ENCODE data around the gene ARL5B. TPM values are rescaled to one million over a fixed set of nuclear protein-coding genes. Genes with fewer than 3 reads are reported as not detected.

Gene ARL5B
- total RNA-seq, 4 donors from 2014 or later = 9.1 to 24.0 (median 15.2) TPM

DNA sequence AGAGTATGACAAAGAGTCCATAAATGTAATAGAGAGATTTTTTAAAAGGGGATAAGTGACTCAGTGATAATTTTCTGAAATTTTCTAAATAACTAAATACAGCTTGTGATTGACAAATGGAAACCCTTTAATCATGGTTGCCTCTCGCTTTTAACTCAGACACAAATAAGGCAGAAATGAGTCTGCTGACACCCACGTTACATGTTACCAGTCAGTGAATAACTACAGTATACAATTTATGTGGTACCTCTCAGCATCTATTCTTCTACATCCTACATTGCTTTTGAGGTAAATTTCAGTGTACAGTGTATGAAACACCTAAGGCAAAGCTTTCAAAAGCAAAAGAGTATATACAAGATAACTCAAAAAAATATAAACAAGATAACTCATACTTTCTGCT lies 12.1 kb upstream of the ARL5B start:
- H3K4me1 ChIP-seq = peaks cover 0 to 16% (median 0%) of the 10 kb centered on the region in 4 donors
- H3K4me3 ChIP-seq = no peak overlapping the region
- TF ChIP-seq, protein P1, sequence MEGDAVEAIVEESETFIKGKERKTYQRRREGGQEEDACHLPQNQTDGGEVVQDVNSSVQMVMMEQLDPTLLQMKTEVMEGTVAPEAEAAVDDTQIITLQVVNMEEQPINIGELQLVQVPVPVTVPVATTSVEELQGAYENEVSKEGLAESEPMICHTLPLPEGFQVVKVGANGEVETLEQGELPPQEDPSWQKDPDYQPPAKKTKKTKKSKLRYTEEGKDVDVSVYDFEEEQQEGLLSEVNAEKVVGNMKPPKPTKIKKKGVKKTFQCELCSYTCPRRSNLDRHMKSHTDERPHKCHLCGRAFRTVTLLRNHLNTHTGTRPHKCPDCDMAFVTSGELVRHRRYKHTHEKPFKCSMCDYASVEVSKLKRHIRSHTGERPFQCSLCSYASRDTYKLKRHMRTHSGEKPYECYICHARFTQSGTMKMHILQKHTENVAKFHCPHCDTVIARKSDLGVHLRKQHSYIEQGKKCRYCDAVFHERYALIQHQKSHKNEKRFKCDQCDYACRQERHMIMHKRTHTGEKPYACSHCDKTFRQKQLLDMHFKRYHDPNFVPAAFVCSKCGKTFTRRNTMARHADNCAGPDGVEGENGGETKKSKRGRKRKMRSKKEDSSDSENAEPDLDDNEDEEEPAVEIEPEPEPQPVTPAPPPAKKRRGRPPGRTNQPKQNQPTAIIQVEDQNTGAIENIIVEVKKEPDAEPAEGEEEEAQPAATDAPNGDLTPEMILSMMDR (IDR thresholded peaks at IDR 0.05) = no peak
- TF ChIP-seq POLR2A (IDR thresholded peaks at IDR 0.05) = no peak
- DNase-seq = no peak
- no peak overlapping the region for H3K27ac ChIP-seq
- no peaks in the 10 kb centered on the region for H3K27me3 ChIP-seq
- no peaks in the 10 kb centered on the region for H3K9me3 ChIP-seq
- no peaks in the 10 kb centered on the region for H3K36me3 ChIP-seq

DNA sequence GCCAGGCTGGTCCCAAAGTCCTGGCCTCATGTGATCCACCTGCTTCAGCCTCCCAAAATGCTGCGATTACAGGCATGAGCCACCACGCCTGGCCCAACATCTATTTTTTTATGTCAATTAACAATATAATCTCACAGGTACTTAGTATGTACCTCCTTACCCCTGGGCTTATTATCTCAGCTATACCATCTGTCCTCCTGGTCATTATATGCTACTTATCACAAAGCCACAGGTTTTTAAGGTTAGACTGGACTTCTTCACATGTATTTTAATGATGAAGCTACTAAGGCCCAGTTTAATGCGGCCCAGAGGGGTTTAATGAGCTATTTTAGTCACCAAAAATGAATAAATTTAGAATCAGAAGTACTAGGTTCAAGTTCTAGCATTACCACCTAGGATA lies 11.3 kb upstream of the ARL5B start:
- TF ChIP-seq, protein P1 (IDR thresholded peaks at IDR 0.05) = no peak
- no peak for TF ChIP-seq POLR2A (IDR thresholded peaks at IDR 0.05)
- H3K4me3 ChIP-seq = no peak overlapping the region
- no peak overlapping the region for H3K27ac ChIP-seq
- H3K27me3 ChIP-seq = no peaks in the 10 kb centered on the region
- H3K4me1 ChIP-seq = peaks cover 0 to 16% (median 0%) of the 10 kb centered on the region in 4 donors
- DNase-seq = no peak
- no peaks in the 10 kb centered on the region for H3K9me3 ChIP-seq
- H3K36me3 ChIP-seq = no peaks in the 10 kb centered on the region

DNA sequence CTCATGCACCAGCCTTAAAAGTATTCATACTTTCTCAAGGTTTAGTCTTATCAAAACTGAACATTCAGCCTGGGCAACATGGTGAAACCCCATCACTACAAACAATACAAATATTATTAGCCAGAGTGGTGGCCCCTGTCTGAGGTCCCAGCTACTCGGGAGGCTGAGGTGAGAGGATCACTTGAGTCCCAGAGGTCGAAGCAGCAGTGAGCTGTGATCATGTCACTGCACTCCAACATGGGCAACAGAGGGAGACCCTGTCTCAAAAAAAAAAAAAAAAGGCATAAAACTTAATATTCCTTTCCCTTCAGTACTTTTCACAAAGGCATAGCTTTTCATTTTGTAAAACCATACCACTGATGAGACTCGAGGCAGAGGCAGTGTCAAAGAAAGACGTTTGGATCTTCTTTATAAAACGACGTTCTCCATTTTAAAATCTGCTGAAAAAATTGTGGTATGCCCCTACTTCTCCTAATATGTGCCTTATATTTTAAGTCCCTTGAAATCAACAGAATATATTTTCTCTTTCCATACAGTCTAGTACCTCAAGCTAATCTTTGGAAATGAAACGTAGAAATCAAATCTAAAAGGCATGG lies 9.8 kb upstream of the ARL5B start:
- no peak overlapping the region for H3K27ac ChIP-seq
- peaks cover 0 to 16% (median 0%) of the 10 kb centered on the region in 4 donors for H3K4me1 ChIP-seq
- no peak for DNase-seq
- no peaks in the 10 kb centered on the region for H3K27me3 ChIP-seq
- H3K4me3 ChIP-seq = peak overlapping the region in 1 of 4 donors; percentile 79
- no peaks in the 10 kb centered on the region for H3K36me3 ChIP-seq
- TF ChIP-seq, protein P1 (IDR thresholded peaks at IDR 0.05) = no peak
- TF ChIP-seq POLR2A (IDR thresholded peaks at IDR 0.05) = no peak
- no peaks in the 10 kb centered on the region for H3K9me3 ChIP-seq

DNA sequence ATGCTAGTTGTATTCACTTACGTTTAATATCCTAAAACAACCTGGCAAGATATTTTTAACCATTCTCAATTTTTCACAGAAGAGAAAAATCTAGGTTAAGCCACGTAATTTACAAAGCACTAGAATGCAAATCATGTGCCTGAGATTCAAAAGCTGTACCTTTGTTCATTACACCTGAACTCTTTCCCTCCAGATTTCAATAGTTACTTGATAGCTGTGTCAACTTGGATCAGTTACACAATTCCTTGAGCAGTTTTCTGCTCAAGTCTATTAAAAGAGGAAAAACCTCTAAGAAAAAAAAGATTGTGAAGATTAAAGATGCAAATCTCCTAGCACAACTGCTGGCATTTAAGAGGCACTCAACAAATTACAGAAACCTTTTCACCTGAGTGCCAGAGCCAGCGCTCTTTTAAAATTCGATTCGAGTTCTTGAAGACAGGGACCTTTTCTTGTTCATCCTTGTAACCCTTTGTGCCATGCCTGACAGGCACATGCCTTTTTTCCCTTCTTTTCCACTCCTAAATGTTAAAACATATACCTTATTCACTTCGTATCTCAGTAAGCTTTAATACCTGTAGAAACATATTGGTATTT lies 8.7 kb upstream of the ARL5B start:
- Histone ChIP-seq H3K36me3 (no peaks in the 10 kb centered on the region), H3K27ac (no peak overlapping the region), H3K27me3 (no peaks in the 10 kb centered on the region), H3K9me3 (no peaks in the 10 kb centered on the region), H3K4me3 (peak overlapping the region; percentile 46 to 79 (median 68)), H3K4me1 (peaks cover 0 to 16% (median 0%) of the 10 kb centered on the region in 4 donors)
- no peak for TF ChIP-seq POLR2A (IDR thresholded peaks at IDR 0.05)
- no peak for DNase-seq

- H3K9me3 ChIP-seq = no peaks in the 10 kb centered on the region
- no peaks in the 10 kb centered on the region for H3K36me3 ChIP-seq
- TF ChIP-seq, protein P1 (IDR thresholded peaks at IDR 0.05) = peak in 2 of 6 experiments; percentile 18 to 36
- peak; percentile 40 to 71 for TF ChIP-seq POLR2A (IDR thresholded peaks at IDR 0.05)
- peak within 1 kb of the TSS; percentile 46 to 79 (median 68) for H3K4me3 ChIP-seq
- DNase-seq = peak; percentile 93 to 97 (median 94)
- H3K27me3 ChIP-seq = no peaks in the 10 kb centered on the region
- H3K27ac ChIP-seq = peak within 1 kb of the TSS; percentile 81 to 90 (median 85)
- peaks cover 0 to 16% (median 0%) of the 10 kb centered on the region in 4 donors for H3K4me1 ChIP-seq
These were observed 7.8 kb upstream of the ARL5B start, which contains the start of gene NSUN6 for GRCh38 chr10:18651324-18652007. Gene NSUN6, minus strand, starts transcription at chr10:18651587. Its CDS starts 384 bp downstream, at chr10:18651203.

DNA sequence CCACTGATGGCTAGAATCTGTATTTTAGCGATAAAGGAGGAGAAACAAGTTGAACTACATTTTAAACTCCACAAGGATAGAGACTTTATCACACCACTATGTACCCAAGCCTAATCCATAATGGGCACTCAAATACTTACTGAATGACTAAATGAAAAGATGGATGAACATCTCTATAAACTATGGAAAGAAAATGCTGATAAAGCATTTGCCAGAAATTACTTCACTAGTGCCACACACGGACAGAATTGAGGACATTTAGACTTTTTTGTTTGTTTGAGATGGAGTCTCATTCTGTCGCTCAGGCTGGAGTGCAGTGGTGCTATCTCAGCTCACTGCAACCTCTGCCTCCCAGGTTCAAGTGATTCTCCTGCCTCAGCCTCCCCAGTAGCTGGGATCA lies 6.1 kb upstream of the ARL5B start:
- Histone ChIP-seq H3K27ac (no peak overlapping the region), H3K27me3 (no peaks in the 10 kb centered on the region), H3K4me1 (peaks cover 0 to 16% (median 0%) of the 10 kb centered on the region in 4 donors), H3K36me3 (no peaks in the 10 kb centered on the region), H3K9me3 (no peaks in the 10 kb centered on the region), H3K4me3 (no peak overlapping the region)
- TF ChIP-seq, protein P1 (IDR thresholded peaks at IDR 0.05) = no peak
- TF ChIP-seq POLR2A (IDR thresholded peaks at IDR 0.05) = no peak
- no peak for DNase-seq

Data from Peyer's patch (tissue), 4 donors.